AG10803 (cell line): ENCODE measurements around the gene FCHSD2.
A peak's percentile ranks its signal among the peaks of the same experiment; 100 is the strongest.

Source experiments
- DNase-seq: peaks from one replicate; pipeline ENCODE4 v3.0.0; 2010; ENCODE audit warnings: low read depth
- H3K4me3 ChIP-seq: 2 replicates; pipeline ENCODE4 v1.5.1; 2011; ENCODE audit warnings: mild to moderate bottlenecking, low read length, control low read depth
- CTCF ChIP-seq: conservative IDR thresholded peaks from 2 replicates; pipeline ENCODE4 v1.5.1; 2011; ENCODE audit warnings: mild to moderate bottlenecking, low read length, control low read depth, inconsistent platforms

The FCHSD2 gene

DNA sequence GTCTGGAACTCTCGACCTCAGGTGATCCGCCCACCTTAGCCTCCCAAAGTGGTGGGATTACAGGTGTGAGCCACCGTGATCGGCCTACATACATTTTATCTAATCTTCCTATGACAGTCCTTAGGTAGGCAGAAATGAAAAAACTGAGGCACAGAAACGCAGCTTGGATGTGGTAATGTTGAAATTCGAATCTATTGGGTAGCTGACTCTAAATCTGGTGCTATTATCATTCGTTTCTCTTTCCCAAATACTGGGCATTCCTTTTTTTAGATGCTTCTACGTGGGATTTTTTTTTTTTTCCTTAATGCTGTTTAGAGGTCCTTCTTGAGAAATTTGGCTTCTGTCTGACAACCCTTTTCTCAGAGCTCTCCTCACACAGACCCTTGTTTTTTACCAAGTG is 41.5 kb downstream of the FCHSD2 start:
- TF ChIP-seq CTCF = no peak
- H3K4me3 ChIP-seq = no peak overlapping the region
- DNase-seq = no peak

GRCh38 chr11:73099512-73100266 is 42.4 kb downstream of the FCHSD2 start:
- TF ChIP-seq CTCF = no peak
- H3K4me3 ChIP-seq = no peak overlapping the region
- DNase-seq = no peak

- no peak for DNase-seq
- H3K4me3 ChIP-seq = no peak overlapping the region
- no peak for TF ChIP-seq CTCF
Observed at GRCh38 chr11:73095613-73096012, 46.5 kb downstream of the FCHSD2 start.

DNA sequence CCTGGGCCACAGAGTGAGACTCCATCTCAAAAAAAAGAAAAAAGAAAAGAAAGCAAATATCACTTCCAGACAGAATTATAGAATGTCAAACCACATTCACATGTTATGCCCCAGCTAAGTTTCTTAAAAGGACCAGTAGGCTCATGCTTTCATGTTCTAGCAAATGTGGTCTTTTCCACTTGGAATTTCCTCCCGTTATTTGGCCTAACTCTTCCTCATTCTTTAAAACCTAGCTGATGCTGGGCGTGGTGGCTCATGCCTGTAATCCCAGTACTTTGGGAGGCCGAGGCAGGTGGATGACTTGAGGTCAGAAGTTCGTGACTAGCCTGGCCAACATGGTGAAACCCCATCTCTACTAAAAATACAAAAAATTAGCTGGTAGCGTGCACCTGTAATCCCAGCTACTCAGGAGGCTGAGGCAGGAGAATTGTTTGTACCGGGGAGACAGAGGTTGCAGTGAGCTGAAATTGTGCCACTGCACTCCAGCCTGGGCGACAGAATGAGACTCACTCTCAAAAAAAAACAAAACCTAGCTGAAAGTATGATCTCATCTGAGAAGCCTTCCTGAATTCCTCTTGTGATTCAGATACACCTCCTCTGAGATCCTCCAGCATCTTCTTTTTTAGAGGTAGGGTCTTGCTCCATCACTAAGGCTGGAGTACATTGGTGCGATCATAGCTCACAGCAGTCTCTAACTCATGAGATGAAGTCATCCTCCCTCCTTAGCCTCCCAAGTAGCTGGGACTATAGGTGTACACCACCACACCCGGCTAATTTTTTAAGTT is 50.4 kb downstream of the FCHSD2 start:
- DNase-seq = no peak
- TF ChIP-seq CTCF = no peak
- no peak overlapping the region for H3K4me3 ChIP-seq

DNA sequence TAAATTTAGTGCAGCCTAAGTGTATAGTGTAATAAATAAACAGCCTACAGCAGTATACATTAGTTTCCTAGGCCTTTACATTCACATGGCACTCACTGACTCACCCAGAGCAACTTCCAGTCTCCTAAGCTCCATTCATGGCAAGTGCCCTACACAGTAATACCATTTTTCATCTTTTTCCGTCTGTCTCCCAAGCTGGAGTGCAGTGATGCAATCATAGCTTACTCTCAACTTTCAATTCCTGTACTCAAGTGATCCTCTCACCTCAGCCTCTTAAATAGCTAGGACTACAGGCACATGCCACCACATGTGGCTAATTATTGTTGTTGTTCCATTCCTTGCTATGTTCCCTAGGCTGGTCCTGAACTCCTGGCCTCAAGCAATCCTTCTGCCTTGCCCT is 54.4 kb downstream of the FCHSD2 start:
- no peak overlapping the region for H3K4me3 ChIP-seq
- DNase-seq = peak; percentile 8
- TF ChIP-seq CTCF = no peak

DNA sequence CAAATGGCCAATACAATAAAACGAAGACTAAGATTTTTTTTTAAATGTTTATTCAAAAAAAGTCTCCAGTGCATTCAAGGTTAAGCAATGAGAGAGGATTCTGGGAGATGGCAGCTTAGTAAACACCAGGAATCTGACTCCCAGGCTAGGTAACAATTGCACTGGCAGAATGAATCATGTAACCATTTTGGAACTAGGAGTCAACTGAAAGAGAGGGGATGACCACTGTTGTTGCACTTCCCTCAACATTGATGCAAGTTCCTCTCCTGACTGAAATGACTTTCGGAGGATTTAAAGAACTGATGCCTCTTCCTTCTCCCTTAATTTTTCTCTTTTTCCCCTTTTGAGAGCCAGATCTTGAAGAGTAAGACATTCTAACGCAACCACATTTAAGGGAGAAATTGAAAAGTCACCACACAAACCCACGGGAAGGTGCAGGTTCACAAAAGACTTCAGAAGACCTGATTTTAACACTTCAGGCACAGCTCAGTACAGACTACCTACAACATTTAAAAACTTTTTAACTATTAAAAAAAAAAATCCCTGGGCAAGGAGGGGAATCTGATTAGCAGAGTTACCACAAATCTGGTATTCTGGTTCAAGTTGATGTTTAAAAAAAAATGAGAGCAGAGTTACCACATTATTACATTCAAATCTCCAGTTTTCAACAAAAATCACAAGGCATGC is 56.8 kb downstream of the FCHSD2 start:
- TF ChIP-seq CTCF = no peak
- no peak overlapping the region for H3K4me3 ChIP-seq
- DNase-seq = peak; percentile 17
